Measurements from ENCODE around the gene SH3RF3.
"Not testable (repeated sequence)": the region's sequence is repeated elsewhere in the genome, so short reads cannot be mapped to it uniquely, and the experiment has no call there.

The SH3RF3 gene

GRCh38 chr2:109533823-109534222, 404.8 kb downstream of the SH3RF3 start:
- no peak overlapping the region for H3K4me3 ChIP-seq (ENCODE audit: low read depth, low read length)
- no peak for TF ChIP-seq CTCF (IDR thresholded peaks at IDR 0.05; ENCODE audit: borderline replicate concordance, insufficient read depth, low read depth, low read length)

GRCh38 chr2:109535217-109535946, 406.4 kb downstream of the SH3RF3 start:
- no peak overlapping the region for H3K4me3 ChIP-seq (ENCODE audit: low read depth, low read length)
- TF ChIP-seq CTCF (IDR thresholded peaks at IDR 0.05; ENCODE audit: borderline replicate concordance, insufficient read depth, low read depth, low read length) = no peak

- H3K4me3 ChIP-seq (ENCODE audit: low read depth, low read length) = not testable (repeated sequence)
Observed at GRCh38 chr2:109536556-109536955, 407.6 kb downstream of the SH3RF3 start.

- H3K4me3 ChIP-seq (ENCODE audit: low read depth, low read length) = no peak overlapping the region
Observed at GRCh38 chr2:109537565-109538222, 408.7 kb downstream of the SH3RF3 start.

GRCh38 chr2:109538546-109538945, 409.5 kb downstream of the SH3RF3 start:
- TF ChIP-seq CTCF (IDR thresholded peaks at IDR 0.05; ENCODE audit: borderline replicate concordance, insufficient read depth, low read depth, low read length) = no peak
- no peak overlapping the region for H3K4me3 ChIP-seq (ENCODE audit: low read depth, low read length)

More at GRCh38 chr2:109537565-109538222, 408.7 kb downstream of the SH3RF3 start:
- no peak for TF ChIP-seq CTCF (IDR thresholded peaks at IDR 0.05; ENCODE audit: borderline replicate concordance, insufficient read depth, low read depth, low read length)

GRCh38 chr2:109542384-109542783, 413.4 kb downstream of the SH3RF3 start:
- TF ChIP-seq CTCF (IDR thresholded peaks at IDR 0.05; ENCODE audit: borderline replicate concordance, insufficient read depth, low read depth, low read length) = no peak
- no peak overlapping the region for H3K4me3 ChIP-seq (ENCODE audit: low read depth, low read length)

GRCh38 chr2:109545828-109546713, 417.1 kb downstream of the SH3RF3 start:
- peak; percentile 91 for TF ChIP-seq CTCF (IDR thresholded peaks at IDR 0.05; ENCODE audit: borderline replicate concordance, insufficient read depth, low read depth, low read length)
- no peak overlapping the region for H3K4me3 ChIP-seq (ENCODE audit: low read depth, low read length)
